Measurements from ENCODE around the gene CCNY.

GRCh38 chr10:35299016-35299415, 37.3 kb upstream of the CCNY start:
- TF ChIP-seq YY1 (IDR thresholded peaks at IDR 0.05; ENCODE audit: insufficient read depth, insufficient read length), result no peak
- TF ChIP-seq ZNF274 (IDR thresholded peaks at IDR 0.05; ENCODE audit: low read depth, low read length), result no peak
- TF ChIP-seq SUZ12 (IDR thresholded peaks at IDR 0.05; ENCODE audit: extremely low read depth, insufficient read depth, insufficient read length), result no peak
